GM18498 (cell line): ENCODE measurements around the gene MYD88.

Experiments
- ATAC-seq: cut with Tn5 transposase; IDR thresholded peaks from one replicate; pipeline ENCODE4 v1.9.1; 2021; ENCODE audit warnings: mild to moderate bottlenecking, moderate library complexity; ENCODE audit not compliant: unreplicated experiment

The MYD88 gene

DNA sequence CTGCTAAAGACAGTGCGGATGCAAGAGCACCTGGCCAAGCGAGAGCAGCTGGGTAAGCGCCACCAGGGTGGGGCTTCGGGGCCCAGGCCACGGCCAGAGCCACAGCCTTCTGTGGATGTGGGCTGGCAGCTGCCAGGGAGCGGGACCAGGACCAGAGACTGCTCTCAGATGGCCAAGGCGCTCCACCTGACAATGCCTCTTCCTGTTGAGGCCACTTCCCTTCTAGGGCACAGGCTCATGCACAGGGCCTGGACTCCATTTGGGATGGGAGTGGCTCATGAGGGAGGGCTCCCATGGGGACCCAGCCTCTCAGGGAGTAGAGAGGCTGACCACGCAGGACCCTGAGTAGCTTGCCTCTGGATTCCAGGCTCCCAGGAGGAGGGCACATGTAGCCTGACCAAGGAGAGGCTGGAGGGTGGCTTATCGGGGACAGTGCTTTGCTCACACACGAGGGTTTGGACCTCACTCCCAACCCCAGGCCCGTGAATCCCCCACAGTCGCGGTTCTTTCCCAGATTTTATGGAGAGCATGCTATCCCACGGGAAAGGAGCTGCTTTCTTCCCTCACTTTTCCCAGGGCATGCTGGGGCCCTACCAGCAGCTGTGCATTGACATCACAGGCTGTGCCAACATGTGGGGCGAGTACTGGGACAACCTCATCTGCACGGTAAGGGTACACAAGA is 26.6 kb upstream of the MYD88 start:
- ATAC-seq: no peak

DNA sequence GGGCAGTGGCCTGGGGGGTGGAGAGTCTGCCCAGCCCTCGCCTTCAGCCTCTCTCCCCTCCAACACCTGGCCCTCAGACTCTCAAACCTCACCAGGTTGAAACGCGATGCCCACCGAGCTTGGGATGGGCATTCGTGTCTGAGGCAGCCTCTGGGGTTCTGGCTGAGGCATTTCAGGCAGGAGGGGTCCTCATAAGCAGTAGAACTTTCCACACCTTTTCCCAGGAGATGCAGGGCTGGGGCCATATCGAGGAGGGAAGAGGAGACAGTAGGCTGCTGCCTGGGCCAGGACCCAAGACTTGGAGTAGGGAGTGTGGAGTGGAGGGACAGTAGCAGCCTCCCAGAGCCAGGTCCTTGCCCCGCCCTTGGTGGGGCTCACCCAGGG is 26.1 kb upstream of the MYD88 start:
- ATAC-seq: no peak

DNA sequence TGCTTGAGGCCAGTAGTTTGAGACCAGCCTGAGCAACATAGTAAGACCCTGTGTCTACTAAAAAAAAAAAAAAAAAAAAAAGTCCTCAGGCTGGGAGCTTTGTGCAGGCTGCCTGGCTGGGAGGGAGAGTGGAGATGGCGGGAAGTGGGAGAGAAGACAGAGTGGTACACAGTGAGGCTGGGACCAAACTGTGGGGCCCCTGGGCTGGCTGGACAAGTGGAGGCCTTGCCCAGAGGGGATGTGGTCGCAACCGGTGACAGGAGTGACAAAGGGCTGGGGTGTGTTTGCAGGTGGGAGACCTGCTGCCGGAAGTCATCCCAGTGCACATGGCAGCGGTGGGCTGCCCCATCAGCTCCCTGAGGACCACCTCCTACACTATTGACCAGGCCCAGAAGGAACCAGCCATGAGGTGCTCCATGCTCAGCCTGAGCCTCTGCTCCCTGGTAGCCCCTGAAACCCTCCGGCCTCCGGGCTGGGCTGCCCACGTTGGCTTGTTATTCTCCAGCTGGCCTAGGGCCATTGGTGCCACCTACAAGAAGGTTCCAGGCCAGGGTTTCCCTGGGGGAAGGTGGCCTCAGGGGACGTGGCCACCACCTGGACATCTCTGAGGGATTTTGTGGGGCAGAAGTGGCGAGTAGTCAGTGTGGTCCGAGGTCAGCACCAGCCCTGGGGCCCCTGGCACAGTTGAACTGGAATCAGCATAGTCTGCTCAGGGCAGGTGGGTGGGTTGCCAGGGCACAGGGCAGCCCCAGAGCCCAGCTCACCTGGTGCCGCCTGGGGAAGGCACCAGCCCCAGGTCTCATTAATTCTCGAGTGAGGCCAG is 24.2 kb upstream of the MYD88 start:
- ATAC-seq: no peak

DNA sequence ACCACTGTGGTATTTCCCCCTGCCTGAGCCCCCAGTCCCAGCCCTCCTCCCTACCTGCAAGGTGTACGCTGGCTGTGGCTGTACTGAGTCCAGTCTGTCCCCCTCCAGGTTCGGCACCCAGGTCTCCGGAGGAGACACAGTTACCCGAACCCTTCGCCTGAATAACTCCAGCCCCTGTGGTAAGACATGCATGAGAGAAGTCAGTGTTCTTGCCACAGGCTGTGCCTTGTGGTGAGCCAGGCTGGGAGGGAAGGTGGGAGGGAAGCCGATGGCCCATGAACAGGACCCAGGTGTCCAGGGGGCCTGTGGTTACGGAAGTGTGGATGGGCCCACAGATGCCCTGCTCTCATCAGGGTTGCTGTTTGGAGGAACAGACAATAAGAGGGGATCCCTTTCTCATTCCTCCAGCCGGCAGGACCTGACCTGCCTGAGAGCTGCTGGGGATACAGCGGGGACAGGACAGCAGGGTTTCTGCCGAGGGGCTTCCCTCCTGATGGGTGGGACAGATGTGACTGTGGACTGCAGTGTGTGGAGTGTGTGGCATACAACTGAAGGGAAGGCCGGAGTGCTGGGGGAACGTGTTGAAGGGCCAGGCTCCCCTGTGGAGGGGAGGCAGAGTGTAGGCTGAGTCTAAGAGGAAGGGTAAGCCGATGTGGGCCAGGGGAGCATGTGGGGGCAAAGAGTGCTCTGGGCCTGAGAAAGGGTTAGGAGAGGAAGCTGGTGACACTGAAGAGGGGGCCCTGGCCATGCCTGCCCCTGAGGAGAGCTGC is 23.4 kb upstream of the MYD88 start:
- ATAC-seq: no peak

DNA sequence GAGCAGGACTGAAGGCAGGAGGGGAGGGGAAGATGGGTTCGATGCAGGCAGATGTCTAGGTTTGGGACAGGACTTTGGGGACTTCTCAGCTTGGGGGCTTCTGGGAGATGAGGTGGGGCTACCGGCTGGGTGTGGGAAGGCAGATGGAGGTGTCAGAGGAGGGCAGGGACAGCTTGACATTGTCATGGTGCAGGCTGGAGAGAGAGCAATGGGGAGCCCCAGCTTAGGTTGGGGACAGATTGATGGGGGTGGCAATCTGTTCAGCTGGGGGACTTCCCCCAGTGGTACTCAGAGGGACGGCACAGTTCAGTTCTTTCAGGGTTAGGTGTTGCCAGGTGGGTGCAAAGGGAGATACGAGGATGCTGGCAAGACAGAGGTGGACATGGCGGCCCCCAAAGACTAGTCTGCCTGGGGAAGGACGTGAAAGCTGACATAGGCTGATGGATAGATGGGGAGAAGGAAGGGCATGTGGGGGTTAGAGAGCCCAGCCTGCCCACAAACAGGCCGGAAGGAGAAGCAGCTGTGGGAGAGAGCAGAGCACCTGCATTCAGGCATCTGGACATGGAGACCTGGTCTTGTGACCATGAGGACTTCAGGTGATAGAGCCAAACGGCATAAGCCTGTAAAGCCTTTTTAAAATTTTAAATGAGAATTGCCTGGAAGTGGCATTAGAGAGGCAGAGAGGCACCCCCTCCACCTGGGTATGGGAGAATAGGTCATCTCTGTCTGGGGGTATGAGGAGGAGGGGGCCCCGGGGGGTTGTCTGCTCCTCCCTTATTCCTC is 22.6 kb upstream of the MYD88 start:
- ATAC-seq: no peak

DNA sequence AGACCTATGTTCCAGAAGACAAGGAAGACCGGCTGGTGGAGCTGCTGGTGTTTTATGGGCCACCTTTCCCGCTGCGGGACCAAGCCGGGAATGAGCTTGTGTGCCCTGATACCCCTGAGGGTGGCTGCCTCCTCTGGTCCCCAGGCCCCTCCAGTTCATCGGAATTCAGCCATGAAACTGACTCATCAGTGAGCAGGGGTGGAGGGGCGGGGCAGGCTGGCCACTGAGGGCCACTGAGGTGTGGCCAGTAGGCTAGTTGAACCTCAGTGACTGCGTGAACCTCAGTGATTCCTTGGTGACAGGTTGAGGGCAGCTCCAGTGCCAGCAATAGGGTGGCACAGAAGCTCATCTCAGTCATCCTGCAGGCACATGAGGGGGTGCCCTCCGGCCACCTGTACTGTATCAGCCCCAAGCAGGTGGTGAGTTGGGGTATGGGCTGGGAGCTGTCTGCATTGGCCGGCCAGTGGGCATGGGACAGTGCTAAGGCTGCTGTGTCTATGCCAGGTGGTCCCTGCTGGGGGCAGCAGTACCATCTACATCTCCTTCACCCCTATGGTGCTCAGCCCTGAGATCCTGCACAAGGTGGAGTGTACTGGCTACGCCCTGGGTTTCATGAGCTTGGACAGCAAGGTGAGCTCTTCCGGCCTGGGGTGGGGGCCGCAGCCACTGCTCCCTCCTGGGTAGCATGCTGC is 21.8 kb upstream of the MYD88 start:
- no peak for ATAC-seq

DNA sequence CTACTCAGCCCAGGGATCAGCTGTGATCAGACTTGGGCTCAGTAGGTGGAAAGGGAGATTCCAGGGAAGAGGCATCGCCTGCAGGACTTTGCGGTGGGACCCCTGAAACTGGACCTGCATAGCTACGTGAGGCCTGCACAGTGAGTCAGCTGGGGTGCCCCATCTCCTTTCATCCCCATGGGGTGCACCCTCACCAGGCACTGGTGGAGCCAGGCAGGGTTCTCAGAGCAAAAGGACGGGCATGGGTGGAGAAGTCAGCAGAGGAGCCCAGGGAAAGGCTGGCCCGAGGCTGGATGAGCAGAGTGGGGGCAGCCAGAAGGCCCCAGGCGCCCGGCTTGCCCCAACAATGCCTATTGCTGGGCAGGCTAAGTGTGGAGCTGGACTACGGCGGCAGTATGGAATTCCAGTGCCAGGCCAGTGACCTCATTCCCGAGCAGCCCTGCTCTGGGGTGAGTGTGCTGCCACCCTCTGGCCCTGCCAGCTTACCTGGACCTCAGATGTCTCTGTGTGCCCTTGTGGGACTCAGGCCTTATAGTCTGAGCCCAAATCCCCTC is 21.2 kb upstream of the MYD88 start:
- no peak for ATAC-seq

DNA sequence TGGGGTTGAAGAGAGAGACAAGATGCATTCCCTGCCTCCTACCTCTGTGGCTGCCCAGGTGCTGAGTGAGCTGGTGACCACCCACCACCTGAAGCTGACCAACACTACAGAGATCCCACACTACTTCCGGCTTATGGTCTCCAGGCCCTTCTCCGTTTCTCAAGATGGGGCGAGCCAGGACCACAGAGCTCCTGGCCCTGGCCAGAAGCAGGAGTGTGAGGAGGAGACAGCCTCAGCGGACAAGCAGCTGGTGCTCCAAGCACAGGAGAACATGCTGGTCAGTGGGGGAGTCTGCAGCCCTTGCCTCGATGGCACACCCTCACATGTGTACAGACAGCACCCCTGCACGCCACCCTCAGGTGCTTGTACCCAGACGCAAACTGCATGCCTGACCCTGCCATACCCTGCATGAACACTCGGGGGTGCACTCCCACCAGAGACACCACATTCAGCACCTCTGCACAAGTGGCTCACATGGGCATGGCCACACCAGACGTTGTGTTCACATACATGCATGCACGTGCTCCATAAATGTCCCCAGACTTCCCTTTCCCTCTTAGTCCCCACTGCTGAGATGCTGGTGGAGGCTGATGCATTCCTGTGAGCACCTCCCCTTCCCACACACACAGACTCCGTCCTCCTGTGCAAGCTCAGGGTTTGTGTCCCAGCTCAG is 20.6 kb upstream of the MYD88 start:
- ATAC-seq: peak; percentile 80

DNA sequence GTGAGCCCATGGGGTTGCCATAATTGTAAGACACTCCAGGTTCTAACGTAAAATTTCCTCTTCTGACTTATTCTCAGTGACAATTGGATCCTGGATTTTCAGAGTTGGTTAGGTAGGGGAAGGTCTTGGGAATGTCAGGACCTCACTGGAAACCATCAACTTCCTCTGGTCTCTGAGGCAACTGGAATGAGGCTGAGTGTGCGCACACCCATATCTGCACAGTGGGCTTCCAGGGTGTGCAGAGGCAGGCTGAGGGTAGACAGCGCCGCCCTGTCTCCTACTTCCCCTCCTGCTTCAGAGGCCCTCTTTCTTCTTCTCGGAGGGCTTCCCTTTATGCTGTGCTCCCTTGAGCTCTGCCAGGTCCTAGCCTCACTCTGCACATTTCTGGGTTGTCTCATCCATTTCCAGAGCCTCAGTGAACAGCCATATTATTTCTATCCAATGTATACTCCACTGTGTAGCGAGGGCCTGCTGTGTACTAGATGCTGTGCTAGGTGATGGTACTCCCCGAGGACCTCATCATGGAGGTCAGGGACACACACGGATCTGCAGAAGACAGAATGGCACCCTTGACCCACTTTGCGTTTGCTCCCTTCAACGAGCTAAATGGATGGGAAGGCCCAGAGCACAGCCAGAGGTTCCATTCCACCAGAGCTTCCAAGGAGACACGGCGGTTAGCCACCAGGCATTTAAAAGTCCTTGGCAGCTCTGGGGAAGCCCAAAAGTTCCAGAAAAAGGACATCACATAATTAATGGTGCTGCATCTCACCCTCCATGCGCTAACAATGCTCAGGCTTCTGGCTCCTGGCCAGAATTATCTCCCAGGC is 19.8 kb upstream of the MYD88 start:
- no peak for ATAC-seq

DNA sequence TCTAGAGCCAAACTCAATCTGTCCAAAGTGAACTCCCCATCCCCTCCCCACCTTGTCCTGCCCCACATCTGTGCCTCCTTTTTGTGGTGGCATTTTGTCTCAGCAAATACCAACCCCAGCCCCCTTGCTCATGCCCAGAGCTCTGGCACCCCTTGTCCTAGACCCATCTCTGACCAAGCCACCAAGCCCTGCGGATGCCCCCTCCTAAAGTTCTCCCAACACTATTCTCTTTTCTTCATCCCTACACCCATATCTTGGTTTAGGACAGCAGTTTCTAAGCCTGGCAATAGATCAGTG is 19.3 kb upstream of the MYD88 start:
- no peak for ATAC-seq

DNA sequence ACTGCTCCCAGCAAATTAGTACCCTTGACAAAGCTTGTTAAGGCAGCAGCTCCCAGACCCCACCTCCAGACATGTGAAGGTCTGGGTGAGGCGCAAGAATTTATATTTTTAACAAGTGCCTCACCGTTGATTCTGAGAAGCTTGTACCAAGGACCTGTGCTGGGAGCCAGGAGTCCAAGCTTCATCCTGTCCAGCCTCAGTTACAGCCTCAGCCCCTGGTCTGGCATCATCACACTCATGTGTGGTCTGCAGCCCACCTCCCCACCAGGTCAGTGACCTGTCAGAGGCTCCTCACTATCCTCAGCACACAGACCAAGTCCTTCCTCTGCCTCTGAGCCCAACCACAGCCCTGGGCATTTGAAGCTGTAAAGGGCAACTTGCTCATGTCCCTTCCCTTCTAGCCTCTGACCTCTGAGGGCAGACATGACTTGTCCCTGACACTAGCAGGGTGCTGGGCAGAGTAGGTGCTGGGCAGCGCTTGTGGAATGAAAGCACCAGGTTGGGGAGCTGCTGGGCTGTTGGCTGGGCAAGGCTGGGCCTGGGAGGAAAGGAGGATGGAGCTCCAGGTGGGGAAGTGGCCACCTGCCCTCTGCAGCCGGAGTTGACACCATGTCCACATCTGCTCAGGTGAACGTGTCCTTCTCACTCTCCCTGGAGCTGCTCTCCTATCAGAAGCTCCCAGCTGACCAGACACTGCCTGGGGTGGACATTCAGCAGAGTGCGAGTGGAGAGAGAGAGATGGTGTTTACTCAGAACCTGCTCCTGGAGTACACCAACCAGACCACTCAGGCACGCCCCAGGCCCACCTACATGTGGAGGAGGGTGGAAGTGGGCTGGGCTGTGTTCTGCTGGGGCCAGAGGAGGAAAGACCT is 18.4 kb upstream of the MYD88 start:
- no peak for ATAC-seq

DNA sequence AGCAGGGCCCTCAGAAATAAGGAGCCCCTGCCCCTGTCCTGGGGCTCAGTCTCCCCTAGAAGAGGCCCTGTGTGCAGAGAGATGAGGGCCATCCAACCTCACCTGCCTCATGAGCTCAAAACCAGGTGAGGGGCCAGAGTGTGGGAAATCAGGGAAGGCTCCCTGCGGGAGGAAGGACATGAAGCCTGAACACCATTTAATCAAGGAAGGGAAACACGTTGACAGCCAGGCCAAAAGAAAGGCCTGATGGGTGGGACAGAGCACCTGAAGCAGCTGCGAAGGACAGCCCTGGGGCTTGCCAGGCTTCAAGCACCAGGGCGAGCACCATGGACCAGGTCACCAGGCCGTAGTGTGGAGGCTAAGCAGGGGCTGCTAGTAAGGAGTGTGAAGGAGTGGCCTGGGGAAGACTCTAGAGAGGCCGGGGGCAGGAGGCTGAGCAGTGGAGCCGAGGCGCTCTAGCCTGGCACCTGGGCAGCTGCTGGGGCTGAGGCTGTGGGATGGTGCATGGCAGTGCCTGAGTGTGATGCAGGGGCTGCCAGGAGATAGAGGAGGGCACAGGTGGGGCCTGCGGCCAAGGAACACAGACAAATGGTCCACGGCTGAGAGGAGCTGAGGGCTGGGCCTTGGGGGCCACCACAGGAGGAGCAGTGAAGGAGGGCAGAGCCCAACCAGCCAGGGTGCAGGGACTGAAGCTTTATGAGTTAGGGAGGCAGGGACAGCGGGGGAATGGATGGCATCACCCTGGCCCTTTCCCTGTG is 17.6 kb upstream of the MYD88 start:
- ATAC-seq: no peak

DNA sequence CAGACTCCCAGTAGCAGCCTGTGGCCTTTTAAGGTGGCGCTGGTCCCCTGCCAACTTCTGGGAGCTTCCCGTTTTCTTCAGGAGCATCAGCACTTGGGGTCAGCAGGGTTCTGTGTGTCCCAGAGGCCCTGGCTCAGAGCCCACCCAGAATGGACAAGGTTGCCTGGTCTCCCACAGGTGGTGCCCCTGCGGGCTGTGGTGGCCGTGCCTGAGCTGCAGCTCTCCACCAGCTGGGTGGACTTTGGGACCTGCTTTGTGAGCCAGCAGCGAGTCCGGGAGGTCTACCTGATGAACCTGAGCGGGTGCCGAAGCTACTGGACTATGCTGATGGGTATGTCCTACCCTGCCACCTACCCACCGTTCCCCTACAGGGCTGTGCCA is 17.0 kb upstream of the MYD88 start:
- ATAC-seq: no peak

DNA sequence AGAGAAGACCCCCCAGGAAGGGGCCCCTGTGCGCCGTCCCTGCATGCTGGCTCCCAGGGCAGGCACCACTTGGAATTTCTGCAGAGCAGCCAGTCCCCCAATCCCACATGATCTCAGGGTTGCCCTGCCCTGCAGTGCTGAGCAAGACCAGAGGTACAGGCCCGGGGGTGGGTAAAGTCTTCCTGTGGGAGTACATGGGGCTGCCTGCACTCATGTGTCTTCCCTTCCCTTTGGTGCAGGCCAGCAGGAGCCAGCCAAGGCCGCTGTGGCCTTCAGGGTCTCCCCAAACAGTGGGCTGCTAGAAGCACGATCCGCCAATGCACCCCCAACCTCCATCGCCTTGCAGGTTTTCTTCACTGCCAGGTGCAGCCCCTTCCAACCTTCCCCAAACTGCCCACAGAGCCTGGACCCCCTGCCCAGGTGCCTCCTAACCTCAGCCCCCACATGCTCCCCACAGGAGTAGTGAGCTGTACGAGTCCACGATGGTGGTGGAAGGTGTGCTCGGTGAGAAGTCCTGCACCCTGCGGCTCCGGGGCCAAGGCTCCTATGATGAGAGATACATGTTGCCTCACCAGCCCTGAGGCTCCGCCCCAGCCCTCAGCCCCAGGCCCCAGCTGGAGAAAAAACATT is 16.5 kb upstream of the MYD88 start:
- no peak for ATAC-seq

DNA sequence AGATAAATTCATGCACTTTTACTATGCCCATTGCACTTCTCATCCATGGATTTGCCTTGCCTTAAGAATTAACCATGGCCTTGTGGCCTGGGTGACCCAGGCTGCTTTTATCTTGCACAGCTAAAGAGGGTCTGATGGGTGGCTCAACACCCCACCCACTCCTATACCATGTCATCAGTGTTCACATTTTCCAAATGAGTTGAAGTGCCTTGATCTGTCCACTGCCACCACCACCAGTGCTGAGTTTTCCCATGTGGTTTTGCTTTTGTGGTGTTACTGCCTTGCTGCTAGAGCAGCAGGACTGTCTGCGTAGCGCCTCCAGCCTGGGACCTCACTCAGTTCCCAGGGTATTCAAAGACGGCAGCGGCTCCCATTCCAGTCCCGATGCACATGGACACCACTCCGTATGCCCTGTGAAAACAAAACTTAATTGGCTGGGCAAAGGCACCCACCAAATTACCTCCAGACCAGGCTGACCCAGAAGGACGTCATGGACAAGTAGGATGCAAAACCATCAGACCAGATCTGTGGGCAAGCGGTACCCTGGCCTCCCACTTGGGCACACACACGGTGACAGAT is 15.7 kb upstream of the MYD88 start:
- ATAC-seq: no peak

DNA sequence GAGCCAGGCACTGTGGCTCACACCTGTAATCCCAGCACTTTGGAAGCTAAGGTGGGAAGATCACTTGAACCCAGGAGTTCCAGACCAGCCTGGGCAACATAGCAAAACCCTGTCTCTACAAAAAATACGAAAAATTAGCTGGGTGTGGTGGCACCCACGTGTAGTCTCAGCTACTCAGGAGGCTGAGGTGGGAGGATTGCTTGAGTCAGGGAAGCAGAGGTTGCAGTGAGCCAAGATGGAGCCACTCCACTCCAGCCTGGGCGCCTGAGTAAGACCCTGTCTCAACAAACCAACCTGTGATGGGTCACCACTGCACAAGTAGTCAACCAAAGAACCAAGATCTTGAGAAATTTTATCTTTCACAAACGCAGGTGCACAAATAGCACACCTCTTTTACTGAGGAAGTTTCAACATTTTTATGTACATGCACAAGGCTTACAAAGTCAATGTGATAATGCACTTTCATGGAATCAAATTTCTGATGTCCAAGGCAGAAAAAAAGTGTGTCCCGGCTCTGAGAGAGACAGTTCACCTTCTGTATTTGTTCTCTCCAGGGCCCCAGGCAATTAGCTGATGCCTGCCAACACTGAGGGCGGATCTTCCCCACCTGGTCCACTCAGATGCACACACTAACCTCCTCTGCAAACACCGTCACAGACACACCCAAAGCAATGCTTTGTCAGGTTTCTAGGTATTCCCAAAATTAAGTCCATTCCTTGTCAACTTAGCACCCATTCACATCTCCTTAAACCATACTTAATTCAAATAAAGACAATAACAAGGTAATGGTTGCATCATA is 13.9 kb upstream of the MYD88 start:
- no peak for ATAC-seq
